Measurements from ENCODE around the gene GPC6.

GRCh38 chr13:93455861-93456260 is 229.3 kb downstream of the GPC6 start:
- TF ChIP-seq GATA2 (IDR thresholded peaks at IDR 0.05; ENCODE audit: low read depth, low read length) (no peak), GATA3 (IDR thresholded peaks at IDR 0.05; ENCODE audit: low read depth, low read length) (no peak)

All from SH-SY5Y (cell line).